Spleen (tissue), 11 donors: ENCODE measurements around the gene MRPL32. TPM values are rescaled to one million over a fixed set of nuclear protein-coding genes. Genes with fewer than 3 reads are reported as not detected.

Source experiments
- DNase-seq: peaks from one replicate; pipeline ENCODE4 v3.0.0-alpha.2; 2020
- H3K27ac ChIP-seq, 8 donors: fragments of 200-600 bp; sonication (generic) in 7 of 8; 1 replicate in 4 of 8; 2 replicates in 4 of 8; pipeline versions ENCODE4 v1.5.0 to v1.8.0; 2016 to 2021; ENCODE audit warnings: inconsistent platforms in 4 of 8, mild to moderate bottlenecking in 4 of 8, moderate library complexity in 1 of 8
- H3K27me3 ChIP-seq, 7 donors: fragments of 200-600 bp; sonication (generic) in 6 of 7; replicated peaks in 1 of 7; 1 replicate in 4 of 7; 2 replicates in 3 of 7; pipeline versions ENCODE4 v1.5.0 to v1.8.0; 2016 to 2021; ENCODE audit warnings: inconsistent platforms in 3 of 7, mild to moderate bottlenecking in 1 of 7
- H3K36me3 ChIP-seq, 6 donors: fragments of 200-600 bp; sonication (generic) in 5 of 6; 1 replicate in 4 of 6; 2 replicates in 2 of 6; pipeline versions ENCODE4 v1.5.0 to v1.8.0; 2016 to 2021; ENCODE audit warnings: inconsistent platforms in 2 of 6
- H3K4me1 ChIP-seq, 6 donors: fragments of 200-600 bp; sonication (generic) in 5 of 6; 1 replicate in 3 of 6; 2 replicates in 3 of 6; pipeline versions ENCODE4 v1.5.0 to v1.8.0; 2016 to 2021; ENCODE audit warnings: inconsistent platforms in 3 of 6
- H3K4me3 ChIP-seq, 8 donors: fragments of 200-600 bp; sonication (generic) in 7 of 8; 1 replicate in 4 of 8; 2 replicates in 4 of 8; pipeline versions ENCODE4 v1.5.0 to v1.8.0; 2016 to 2021; ENCODE audit warnings: inconsistent platforms in 4 of 8, mild to moderate bottlenecking in 4 of 8, moderate library complexity in 2 of 8
- H3K9me3 ChIP-seq, 8 donors: fragments of 200-600 bp; sonication (generic) in 7 of 8; 1 replicate in 4 of 8; 2 replicates in 4 of 8; pipeline versions ENCODE4 v1.5.0 to v1.8.0; 2016 to 2021; ENCODE audit warnings: inconsistent platforms in 4 of 8
- POLR2A ChIP-seq, 3 donors: fragments of 450-650 bp; IDR thresholded peaks; one replicate each; pipeline ENCODE4 v1.5.1; 2017; ENCODE audit warnings: antibody characterized with exemption in 3 of 3, mild to moderate bottlenecking in 1 of 3
- POLR2AphosphoS5 ChIP-seq, 3 donors: sonication (generic); formaldehyde crosslinking; IDR thresholded peaks; one replicate each; pipeline ENCODE4 v1.5.1; 2017; ENCODE audit warnings: antibody characterized with exemption in 3 of 3
- WGBS, 5 donors: extraction: QIAGEN DNeasy Blood & Tissue Kit in 3 of 5; methylation state at CpG; one replicate each; pipeline versions ENCODE4 v1.1.5 to v1.1.7; 2013 to 2018; 5-methylcytosine and 5-hydroxymethylcytosine counted together
- intact Hi-C: fragments of 100-400 bp; cut with DNase I; formaldehyde crosslinking; loops from one replicate; pipeline ENCODE4 v1.15.0; 2023; ENCODE audit warnings: low total_unique reads
- polyA plus RNA-seq, 3 donors: library from polyadenylated mRNA; stranded (reverse); fragments of 200-250 nt; gene quantifications; one replicate each; pipeline ENCODE4 v1.2.1, GENCODE V29; 2013
- total RNA-seq, 7 donors: library from RNA; depleted of rRNA in 3 of 7; stranded (reverse); fragments of >200 nt in 3 of 7; fragmentation: NEBNext Ultra II Directional in 4 of 7; extraction: Animal tissue kit (Norgen Biotek cat#: 25700) in 4 of 7; gene quantifications; one replicate each; pipeline versions ENCODE4 v1.1.0 to v1.2.1, GENCODE V29; 2016 to 2021
- TF ChIP-seq, protein P1 (sequence below), 11 experiments: fragments of 200-600 bp in 7 of 11; fragments of 450-650 bp in 4 of 11; sonication (generic) in 4 of 11; IDR thresholded peaks in 8 of 11; conservative IDR thresholded peaks in 3 of 11; 1 replicate in 7 of 11; 2 replicates in 4 of 11; pipeline versions ENCODE4 v1.4.0 to v1.8.0; 2016 to 2021; ENCODE audit warnings: antibody characterized with exemption in 11 of 11, inconsistent platforms in 4 of 11, mild to moderate bottlenecking in 1 of 11
- donor health status: healthy with polysubstance abuse.
- donor health status: DM: no; HTN: no; CAD: no; lungs with moderate emphysema.
- donor health status: DM: no; HTN: no; CAD: no.
- donor health status: Bipolar disorder and iron deficiency.
- donor health status: healthy.
- donor health status: DM: no; HTN: no; CAD: no.
- donor health status: DM: yes; HTN: yes; CAD: no.

Gene MRPL32
- total and polyA plus RNA-seq, 10 donors = 27.7 to 59.4 (median 36.9) TPM

- WGBS, 5 donors = 59 to 85% (median 82%) methylated on average over 4 of the region's 4 CpGs
- TF ChIP-seq, protein P1, sequence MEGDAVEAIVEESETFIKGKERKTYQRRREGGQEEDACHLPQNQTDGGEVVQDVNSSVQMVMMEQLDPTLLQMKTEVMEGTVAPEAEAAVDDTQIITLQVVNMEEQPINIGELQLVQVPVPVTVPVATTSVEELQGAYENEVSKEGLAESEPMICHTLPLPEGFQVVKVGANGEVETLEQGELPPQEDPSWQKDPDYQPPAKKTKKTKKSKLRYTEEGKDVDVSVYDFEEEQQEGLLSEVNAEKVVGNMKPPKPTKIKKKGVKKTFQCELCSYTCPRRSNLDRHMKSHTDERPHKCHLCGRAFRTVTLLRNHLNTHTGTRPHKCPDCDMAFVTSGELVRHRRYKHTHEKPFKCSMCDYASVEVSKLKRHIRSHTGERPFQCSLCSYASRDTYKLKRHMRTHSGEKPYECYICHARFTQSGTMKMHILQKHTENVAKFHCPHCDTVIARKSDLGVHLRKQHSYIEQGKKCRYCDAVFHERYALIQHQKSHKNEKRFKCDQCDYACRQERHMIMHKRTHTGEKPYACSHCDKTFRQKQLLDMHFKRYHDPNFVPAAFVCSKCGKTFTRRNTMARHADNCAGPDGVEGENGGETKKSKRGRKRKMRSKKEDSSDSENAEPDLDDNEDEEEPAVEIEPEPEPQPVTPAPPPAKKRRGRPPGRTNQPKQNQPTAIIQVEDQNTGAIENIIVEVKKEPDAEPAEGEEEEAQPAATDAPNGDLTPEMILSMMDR (IDR thresholded peaks at IDR 0.05 in 8 of 11, conservative IDR thresholded peaks at IDR 0.05 in 3 of 11) = no peak
- no peak for TF ChIP-seq POLR2A (IDR thresholded peaks at IDR 0.05)
- peaks cover 0 to 22% (median 3%) of the 10 kb centered on the region in 6 donors for H3K4me1 ChIP-seq
- DNase-seq = no peak
- intact Hi-C loops = loop anchor here (5.0 to 10.0 kb wide), 3 partner anchors 323 to 895 kb away; no protein-coding TSS in a partner anchor
- H3K9me3 ChIP-seq = no peaks in the 10 kb centered on the region
- H3K27ac ChIP-seq = no peak overlapping the region
- no peak overlapping the region for H3K4me3 ChIP-seq
- no peaks in the 10 kb centered on the region for H3K27me3 ChIP-seq
- H3K36me3 ChIP-seq = peaks cover 0 to 58% (median 35%) of the 10 kb centered on the region in 6 donors
Observed at GRCh38 chr7:42939457-42940240, 7.5 kb downstream of the MRPL32 start.

GRCh38 chr7:42940985-42941847 lies 9.0 kb downstream of the MRPL32 start:
- intact Hi-C loops = loop anchor here (5.0 to 10.0 kb wide), 2 partner anchors 321 to 504 kb away; no protein-coding TSS in a partner anchor
- H3K36me3 ChIP-seq = peaks cover 0 to 43% (median 24%) of the 10 kb centered on the region in 6 donors
- no peak for TF ChIP-seq POLR2AphosphoS5 (IDR thresholded peaks at IDR 0.05)
- TF ChIP-seq, protein P1 (IDR thresholded peaks at IDR 0.05 in 8 of 11, conservative IDR thresholded peaks at IDR 0.05 in 3 of 11) = peak; percentile 53 to 89 (median 77)
- peaks cover 0 to 17% (median 2%) of the 10 kb centered on the region in 6 donors for H3K4me1 ChIP-seq
- DNase-seq = peak; percentile 88
- H3K27ac ChIP-seq = no peak overlapping the region
- H3K27me3 ChIP-seq = no peaks in the 10 kb centered on the region
- no peaks in the 10 kb centered on the region for H3K9me3 ChIP-seq
- 59 to 62% (median 59%) methylated on average over 13 of the region's 13 CpGs for WGBS, 5 donors
- H3K4me3 ChIP-seq = no peak overlapping the region

- intact Hi-C loops = loop anchor here (10.0 kb wide), 1 partner anchor 499 kb away; no protein-coding TSS in a partner anchor
- H3K27me3 ChIP-seq = no peaks in the 10 kb centered on the region
- H3K9me3 ChIP-seq = no peaks in the 10 kb centered on the region
- H3K4me1 ChIP-seq = peaks cover 0 to 17% (median 0%) of the 10 kb centered on the region in 6 donors
- peak overlapping the region in 1 of 8 donors; percentile 12 for H3K27ac ChIP-seq
- H3K36me3 ChIP-seq = no peaks in the 10 kb centered on the region
- 24 to 43% (median 25%) methylated on average over 3 to 4 of the region's 4 CpGs for WGBS, 5 donors
- TF ChIP-seq POLR2A (IDR thresholded peaks at IDR 0.05) (no peak), POLR2AphosphoS5 (IDR thresholded peaks at IDR 0.05) (no peak)
- TF ChIP-seq, protein P1 (IDR thresholded peaks at IDR 0.05 in 8 of 11, conservative IDR thresholded peaks at IDR 0.05 in 3 of 11) = no peak
- H3K4me3 ChIP-seq = no peak overlapping the region
- DNase-seq = no peak
Observed at GRCh38 chr7:42945821-42946626, 13.8 kb downstream of the MRPL32 start.
